Skin of body (tissue), 2 donors: ENCODE measurements around the gene OR10H5. TPM values are rescaled to one million over a fixed set of nuclear protein-coding genes. Genes with fewer than 3 reads are reported as not detected.
"Not testable (repeated sequence)": the region's sequence is repeated elsewhere in the genome, so short reads cannot be mapped to it uniquely, and the experiment has no call there.

Experiments used
- DNase-seq: peaks from one replicate; lab custom pipeline; 2025; lab: John Stamatoyannopoulos, UW
- total RNA-seq: library from RNA; depleted of rRNA; stranded (reverse); fragments of >200 nt; gene quantifications from one replicate; pipeline ENCODE4 v1.2.3, GENCODE V29; 2014

Gene OR10H5
- total RNA-seq, 1 donor from 2014 or later: not detected

GRCh38 chr19:15843894-15844222 lies 56.4 kb downstream of the OR10H5 start:
- DNase-seq: not testable (repeated sequence)

- no peak for DNase-seq
Observed at GRCh38 chr19:15846923-15847322, 59.5 kb downstream of the OR10H5 start.

- DNase-seq: no peak
Observed at GRCh38 chr19:15850385-15850784, 62.9 kb downstream of the OR10H5 start.

Other genes with a start within 250 kb of the OR10H5 start
- 1.8 TPM for gene CYP4F8, start 172.4 kb upstream of the OR10H5 start, total RNA-seq
- gene CYP4F3, start 146.8 kb upstream of the OR10H5 start, total RNA-seq: 2.7 TPM
- 8.1 TPM for gene CYP4F12, start 114.6 kb upstream of the OR10H5 start, total RNA-seq
- gene OR10H2, start 59.6 kb upstream of the OR10H5 start, total RNA-seq: not detected
- gene OR10H3, start 49.7 kb upstream of the OR10H5 start, total RNA-seq: not detected
- gene OR10H1, start 28.0 kb downstream of the OR10H5 start, total RNA-seq: not detected
- gene CYP4F2, start 110.4 kb downstream of the OR10H5 start, total RNA-seq: 0.89 TPM
- gene CYP4F11, start 146.9 kb downstream of the OR10H5 start, total RNA-seq: not detected
- not detected for gene OR10H4, start 161.3 kb downstream of the OR10H5 start, total RNA-seq